PC-3 (cell line): ENCODE results near the gene DOCK10. TPM values are rescaled to one million over a fixed set of nuclear protein-coding genes. Genes with fewer than 3 reads are reported as not detected.

ENCODE experiments used
- ATAC-seq: fragments of 200-7000 bp; cut with Tn5 transposase; 2 replicates; pipeline ENCODE4 v1.9.1; 2020; ENCODE audit warnings: mild to moderate bottlenecking, moderate library complexity
- BruUV-seq: library from RNA; stranded (reverse); fragments of 400-500 nt; replicated peaks from 2 replicates; lab custom pipeline; 2021; lab: Mats Ljungman, UMichigan
- CTCF ChIA-PET: fragments of 300-600 bp; sonication (Branson Sonifier 250); formaldehyde crosslinking; loops from one replicate; lab custom pipeline; 2022; ENCODE audit warnings: antibody characterized with exemption; lab: Charles Lee
- POLR2A ChIA-PET: fragments of 300-600 bp; sonication (Branson Sonifier 250); formaldehyde crosslinking; loops from one replicate; lab custom pipeline; 2022; ENCODE audit warnings: antibody characterized with exemption; ENCODE audit not compliant: unreplicated experiment; lab: Charles Lee
- DNase-seq: peaks from one replicate; pipeline ENCODE4 v3.0.0-alpha.2; 2015
- H2AFZ ChIP-seq: fragments of 300-600 bp; sonication (generic); 2 replicates; pipeline ENCODE4 v1.6.0; 2016; ENCODE audit warnings: antibody characterized with exemption, low read length
- H3F3A ChIP-seq: fragments of 300-600 bp; sonication (generic); one replicate; pipeline ENCODE4 v1.6.0; 2017; ENCODE audit warnings: antibody characterized with exemption, low read length, control low read depth, mild to moderate bottlenecking; ENCODE audit not compliant: unreplicated experiment
- H3K27ac ChIP-seq: fragments of 300-600 bp; sonication (generic); 2 replicates; pipeline ENCODE4 v1.5.1; 2016; ENCODE audit warnings: mild to moderate bottlenecking, low read length
- H3K27me3 ChIP-seq: fragments of 300-600 bp; sonication (generic); 2 replicates; pipeline ENCODE4 v1.6.1; 2016; ENCODE audit warnings: low read length, mixed read lengths
- H3K36me3 ChIP-seq: fragments of 300-600 bp; sonication (generic); 2 replicates; pipeline ENCODE4 v1.6.1; 2016; ENCODE audit warnings: low read depth, mixed run types, low read length, mixed read lengths
- H3K4me1 ChIP-seq: fragments of 300-600 bp; sonication (generic); 2 replicates; pipeline ENCODE4 v1.5.1; 2016; ENCODE audit warnings: low read length; ENCODE audit not compliant: insufficient read depth
- H3K4me2 ChIP-seq: fragments of 300-600 bp; sonication (generic); 2 replicates; pipeline ENCODE4 v1.6.0; 2016; ENCODE audit warnings: low read length
- H3K4me3 ChIP-seq: fragments of 300-600 bp; sonication (generic); 2 replicates; pipeline ENCODE4 v1.5.1; 2016; ENCODE audit warnings: mild to moderate bottlenecking, low read length, mixed read lengths
- H3K79me2 ChIP-seq: fragments of 300-600 bp; sonication (generic); 2 replicates; pipeline ENCODE4 v1.6.1; 2017; ENCODE audit warnings: low read length, mixed read lengths
- H3K9ac ChIP-seq: fragments of 300-600 bp; sonication (generic); 2 replicates; pipeline ENCODE4 v1.6.0; 2016; ENCODE audit warnings: mild to moderate bottlenecking, low read length
- H3K9me2 ChIP-seq: fragments of 300-600 bp; sonication (generic); replicated peaks from 2 replicates; pipeline ENCODE4 v1.6.1; 2016; ENCODE audit warnings: mixed run types, low read length, mixed read lengths
- H3K9me3 ChIP-seq: fragments of 300-600 bp; sonication (generic); 2 replicates; pipeline ENCODE4 v1.6.1; 2016; ENCODE audit warnings: low read length, mixed read lengths
- H4K20me1 ChIP-seq: fragments of 300-600 bp; sonication (generic); 2 replicates; pipeline ENCODE4 v1.6.1; 2016; ENCODE audit warnings: low read length, mixed read lengths
- CTCF ChIP-seq: fragments of 300-600 bp; sonication (generic); conservative IDR thresholded peaks from 2 replicates; pipeline ENCODE4 v1.5.1; 2017; ENCODE audit warnings: antibody characterized with exemption, low read depth, mild to moderate bottlenecking, low read length
- EZH2 ChIP-seq: fragments of 300-600 bp; sonication (generic); IDR thresholded peaks from one replicate; pipeline ENCODE4 v1.6.1; 2017; ENCODE audit warnings: antibody characterized with exemption, mild to moderate bottlenecking, low read length; ENCODE audit not compliant: unreplicated experiment
- EZH2phosphoT487 ChIP-seq: fragments of 300-600 bp; sonication (generic); IDR thresholded peaks from 2 replicates; pipeline ENCODE4 v1.6.1; 2018; ENCODE audit warnings: mild to moderate bottlenecking, antibody characterized with exemption, low read length, borderline replicate concordance
- intact Hi-C: fragments of 100-400 bp; cut with micrococcal nuclease; formaldehyde crosslinking; loops from 2 replicates; pipeline ENCODE4 v1.9.0; 2023
- microRNA-seq: library from miRNA; unstranded; fragments of <30 nt; microRNA quantifications from one replicate; pipeline ENCODE4 v1.1.0, GENCODE V29; 2020; ENCODE audit not compliant: unreplicated experiment
- total RNA-seq: library from RNA; depleted of rRNA; stranded (reverse); fragments of >200 nt; gene quantifications from 2 replicates; pipeline ENCODE4 v1.2.3, GENCODE V29; 2014

Gene DOCK10
- total RNA-seq, 1 experiment from 2014 or later, result 23.1 TPM

GRCh38 chr2:224716921-224717320, 325.3 kb downstream of the DOCK10 start:
- Histone ChIP-seq H3K9me2 (no peaks in the 10 kb centered on the region), H3F3A (no peaks in the 10 kb centered on the region), H3K9me3 (no peaks in the 10 kb centered on the region), H3K36me3 (no peaks in the 10 kb centered on the region), H3K27ac (no peak overlapping the region), H3K9ac (no peak overlapping the region), H3K4me3 (no peak overlapping the region), H2AFZ (no peak overlapping the region), H3K4me2 (no peak overlapping the region), H4K20me1 (no peaks in the 10 kb centered on the region), H3K79me2 (no peaks in the 10 kb centered on the region), H3K4me1 (no peaks in the 10 kb centered on the region), H3K27me3 (no peaks in the 10 kb centered on the region)
- ChIA-PET CTCF (no interaction called here), POLR2A (no interaction called here)
- DNase-seq (no peak), ATAC-seq (no peak)
- TF ChIP-seq EZH2 (no peak), EZH2phosphoT487 (no peak), CTCF (no peak)
- intact Hi-C loops, result no loop called here
- BruUV-seq, result no TSS peak

GRCh38 chr2:224716201-224716600, 326.1 kb downstream of the DOCK10 start, which contains the start of gene CCDC195:
Gene CCDC195 (minus strand): TSS chr2:224716365. CDS start chr2:224716365, 0 bp downstream.
- H3K27me3 ChIP-seq, result no peaks in the 10 kb centered on the region
- no peaks in the 10 kb centered on the region for H3F3A ChIP-seq
- no peak within 1 kb of the TSS for H3K4me3 ChIP-seq
- DNase-seq, result no peak
- no peak within 1 kb of the TSS for H2AFZ ChIP-seq
- no peaks in the 10 kb centered on the region for H3K9me3 ChIP-seq
- ChIA-PET POLR2A (no interaction called here), CTCF (no interaction called here)
- no peaks in the 10 kb centered on the region for H4K20me1 ChIP-seq
- H3K79me2 ChIP-seq, result no peaks in the 10 kb centered on the region
- H3K9me2 ChIP-seq, result no peaks in the 10 kb centered on the region
- no TSS peak for BruUV-seq
- H3K36me3 ChIP-seq, result no peaks in the 10 kb centered on the region
- H3K4me2 ChIP-seq, result no peak within 1 kb of the TSS
- TF ChIP-seq EZH2phosphoT487, result no peak
- TF ChIP-seq CTCF, result no peak
- no peak for TF ChIP-seq EZH2
- H3K4me1 ChIP-seq, result no peaks in the 10 kb centered on the region
- intact Hi-C loops, result no loop called here
- no peak within 1 kb of the TSS for H3K9ac ChIP-seq
- H3K27ac ChIP-seq, result no peak within 1 kb of the TSS
- no peak for ATAC-seq

Small RNA genes within 50 kb of the gene (microRNA-seq; reads per million reads assigned to microRNA genes)
- gene MIR4439, result not detected
